GM19438 (cell line): ENCODE measurements around the gene STRN.
A peak's percentile ranks its signal among the peaks of the same experiment; 100 is the strongest.
"Not testable (repeated sequence)": the region's sequence is repeated elsewhere in the genome, so short reads cannot be mapped to it uniquely, and the experiment has no call there.

Experiments
- ATAC-seq: cut with Tn5 transposase; IDR thresholded peaks from one replicate; pipeline ENCODE4 v1.9.1; 2021; ENCODE audit warnings: low read depth; ENCODE audit not compliant: unreplicated experiment

Gene STRN

DNA sequence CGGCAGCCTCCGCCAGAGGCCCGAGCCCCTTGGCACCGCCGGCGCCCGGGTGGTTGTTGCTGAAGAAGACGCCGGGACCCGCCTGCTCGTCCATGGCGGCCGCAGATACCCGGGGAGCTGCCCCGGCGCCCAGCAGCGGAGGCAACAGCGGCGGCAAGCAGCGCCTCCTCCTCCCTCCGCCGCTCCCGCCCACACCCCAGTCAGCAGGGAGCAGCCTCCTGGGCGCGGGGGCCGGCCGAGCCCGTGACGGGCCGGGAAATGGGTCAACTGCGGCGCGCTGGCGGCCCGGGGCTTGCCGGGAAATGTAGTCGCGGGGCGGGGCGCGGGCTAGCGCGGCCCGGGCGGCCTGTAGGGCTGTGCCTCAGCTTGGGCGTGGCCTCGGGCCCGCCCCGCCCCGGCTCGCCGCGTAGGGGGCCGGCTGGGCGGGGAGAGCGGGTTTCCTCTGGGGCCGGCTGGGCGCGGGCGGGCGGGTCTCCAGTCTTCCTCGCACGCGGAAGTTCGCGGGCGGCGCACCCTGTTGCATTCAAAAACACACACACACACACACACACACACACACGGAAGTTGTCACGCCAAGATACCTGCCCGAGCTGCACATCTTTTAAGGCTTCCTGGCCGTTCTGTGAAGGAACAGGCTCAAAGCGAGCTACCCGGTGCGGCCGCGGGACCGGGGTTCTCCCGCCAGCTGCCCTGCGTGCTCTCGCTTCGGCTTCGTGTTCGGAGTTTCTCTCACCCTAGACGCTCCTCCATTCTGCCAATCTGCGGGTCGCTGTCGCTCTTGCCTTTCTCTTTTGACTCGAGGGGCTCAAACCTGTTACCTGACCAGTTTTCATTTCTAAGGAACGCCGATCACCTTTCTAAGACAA, at the start of gene STRN:
TSS of gene STRN (minus strand) at position 167 of the 866 bp plus-strand sequence. CDS start at position 94, 73 bp downstream.
- peak; percentile 94 for ATAC-seq

DNA sequence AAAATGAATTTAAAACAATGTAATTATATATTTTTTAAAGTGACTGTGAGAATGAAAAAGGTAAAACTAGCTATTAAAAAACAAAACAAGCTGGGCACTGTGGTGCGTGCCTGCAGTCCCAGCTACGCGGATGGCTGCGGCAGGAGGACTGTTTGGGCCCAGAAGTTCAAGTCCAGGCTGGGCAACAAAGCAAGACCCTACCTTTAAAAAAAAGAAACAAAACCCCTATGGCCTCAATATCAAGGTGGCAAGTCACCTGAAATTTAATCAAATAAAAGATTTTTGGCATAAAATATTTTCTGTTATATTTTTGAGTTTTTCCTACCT, 46.9 kb upstream of the STRN start:
- peak; percentile 7 for ATAC-seq

- ATAC-seq: peak; percentile 48
Observed at GRCh38 chr2:37011130-37011529, 44.8 kb upstream of the STRN start.

DNA sequence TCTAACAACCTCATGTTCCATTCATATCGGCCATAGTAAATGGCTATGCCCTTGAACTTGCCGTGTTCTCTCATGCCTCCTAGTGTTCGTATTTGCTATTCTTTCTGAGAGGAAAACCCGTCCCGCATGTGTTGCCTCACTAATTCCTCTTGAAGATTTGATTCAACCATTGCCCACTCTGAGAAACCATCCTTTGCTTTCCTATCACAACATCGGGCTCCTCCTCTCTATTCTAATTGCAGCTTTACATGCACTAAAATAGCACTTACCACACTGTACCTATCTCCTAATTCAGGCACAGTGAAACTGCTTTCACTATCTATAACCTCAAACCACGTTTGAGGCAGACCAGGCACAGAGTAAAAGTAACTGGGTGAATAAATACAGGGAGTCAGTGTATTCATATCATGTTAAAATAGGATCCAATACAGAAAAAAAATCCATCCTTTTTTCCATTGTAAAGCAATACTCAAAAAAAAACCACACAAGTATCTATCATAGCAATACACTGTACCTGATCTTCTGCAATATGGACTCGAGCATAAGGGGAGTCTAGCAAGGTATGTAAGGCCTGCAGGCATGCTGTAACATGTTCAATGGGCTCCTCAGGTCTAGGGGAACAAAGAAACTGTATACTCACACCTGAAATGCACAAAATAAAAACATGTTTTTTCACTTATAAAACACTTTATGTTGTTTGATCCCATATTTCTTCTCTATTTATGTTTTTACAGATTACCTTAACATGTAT, 39.0 kb upstream of the STRN start:
- peak; percentile 100 for ATAC-seq

DNA sequence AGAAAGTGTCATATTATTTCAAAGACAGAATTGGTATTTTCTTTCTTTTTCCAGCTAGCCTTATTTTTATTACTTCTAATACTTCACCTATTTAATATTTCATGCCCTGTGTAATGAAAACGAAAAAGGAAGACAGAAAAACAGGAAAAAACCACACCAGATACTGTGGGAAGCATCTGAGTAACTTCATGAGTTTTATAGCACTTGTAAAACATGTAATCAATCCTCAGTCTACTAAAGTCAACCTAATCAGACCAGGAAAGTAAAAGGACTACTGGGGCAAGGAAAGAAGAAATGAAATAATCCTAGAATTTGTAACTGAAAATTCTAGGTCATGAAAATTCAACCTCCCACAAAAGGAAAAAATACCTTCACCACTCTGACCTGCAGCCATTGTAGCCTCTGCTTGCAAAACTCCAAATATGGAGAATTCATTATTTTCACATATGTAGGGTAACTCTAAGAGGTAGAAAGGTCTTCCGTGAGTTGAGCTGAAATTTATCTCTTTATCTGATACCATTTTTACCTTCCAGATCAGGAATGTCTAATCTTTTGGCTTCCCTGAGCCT, 34.7 kb upstream of the STRN start:
- no peak for ATAC-seq

DNA sequence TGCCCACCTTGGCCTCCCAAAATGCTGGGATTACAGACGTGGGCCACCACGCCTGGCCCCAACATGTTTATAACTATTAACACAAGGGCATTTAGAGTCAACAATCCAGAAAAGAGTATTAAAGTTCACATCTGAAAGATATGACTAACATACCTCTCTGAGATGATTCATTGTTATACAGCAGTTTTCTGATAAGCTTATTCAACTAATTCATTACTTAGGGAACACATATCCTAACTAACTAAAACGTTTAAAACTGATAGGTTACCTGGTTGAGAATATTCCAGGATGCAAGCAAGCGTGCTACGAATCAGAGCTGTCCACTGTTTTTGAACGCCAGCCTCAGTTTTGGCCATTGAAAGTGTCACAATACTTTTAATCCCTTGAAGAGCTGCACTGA, 34.0 kb upstream of the STRN start:
- no peak for ATAC-seq

- not testable (repeated sequence) for ATAC-seq
Observed at GRCh38 chr2:36999416-36999815, 33.1 kb upstream of the STRN start.

GRCh38 chr2:36993841-36994620, 27.7 kb upstream of the STRN start:
- ATAC-seq: no peak

DNA sequence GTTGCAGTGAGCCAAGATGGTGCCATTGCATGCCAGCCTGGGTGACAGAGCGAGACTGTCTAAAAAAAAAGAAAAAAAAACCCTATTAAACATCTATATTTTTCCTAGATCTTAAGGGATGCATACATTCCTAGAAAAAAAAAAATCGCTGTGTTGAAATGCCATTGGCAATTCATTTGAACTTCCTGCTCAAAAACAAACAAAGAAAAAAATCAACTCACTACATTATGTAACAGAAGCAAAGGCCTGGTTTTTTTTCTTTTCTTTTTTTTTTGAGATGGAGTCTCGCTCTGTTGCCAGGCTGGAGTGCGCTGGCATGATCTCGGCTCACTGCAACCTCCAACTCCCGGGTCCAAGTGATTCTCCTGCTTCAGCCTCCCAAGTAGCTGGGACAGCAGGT, 21.7 kb upstream of the STRN start:
- no peak for ATAC-seq

DNA sequence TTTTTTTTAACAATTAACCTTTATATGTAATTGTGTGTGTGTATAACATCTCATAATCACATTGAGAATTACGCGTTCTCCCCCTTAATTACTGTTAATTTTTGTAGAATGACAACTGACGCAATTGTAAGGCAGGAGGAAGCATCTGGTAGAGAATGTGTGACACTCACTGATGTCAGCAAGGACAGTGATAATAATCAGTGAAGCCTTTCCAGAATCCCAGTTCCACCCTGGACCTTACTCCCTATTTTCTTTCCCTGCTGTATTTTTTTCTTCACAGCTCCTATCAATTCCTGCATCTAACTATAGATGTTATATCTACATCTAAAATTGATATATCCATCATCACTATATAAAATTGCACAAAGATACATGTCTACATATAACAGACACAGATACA, 16.1 kb upstream of the STRN start:
- no peak for ATAC-seq

DNA sequence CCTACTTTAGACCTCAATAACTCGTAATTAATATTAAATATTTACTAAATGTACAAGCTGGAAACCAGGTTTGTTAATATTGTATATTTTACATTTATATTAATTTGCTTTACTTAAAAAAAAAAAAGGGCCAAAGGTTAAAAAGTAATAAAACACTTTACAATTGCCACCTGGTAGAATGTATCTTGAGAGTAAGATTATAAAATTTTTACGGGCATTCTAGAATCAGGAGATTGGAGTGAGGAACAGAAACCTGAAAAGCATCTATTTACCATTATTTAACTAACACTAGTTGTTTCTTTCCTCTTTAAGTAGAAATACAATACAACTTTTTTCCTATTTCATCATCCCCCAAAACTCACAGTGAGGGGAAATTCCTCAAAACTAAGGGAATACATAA, 15.6 kb upstream of the STRN start:
- no peak for ATAC-seq

- ATAC-seq: not testable (repeated sequence)
Observed at GRCh38 chr2:36979007-36979406, 12.7 kb upstream of the STRN start.

GRCh38 chr2:36976065-36976464, 9.7 kb upstream of the STRN start:
- no peak for ATAC-seq

GRCh38 chr2:36975306-36975705, 9.0 kb upstream of the STRN start:
- ATAC-seq: no peak

- no peak for ATAC-seq
Observed at GRCh38 chr2:36973320-36973719, 7.0 kb upstream of the STRN start.

DNA sequence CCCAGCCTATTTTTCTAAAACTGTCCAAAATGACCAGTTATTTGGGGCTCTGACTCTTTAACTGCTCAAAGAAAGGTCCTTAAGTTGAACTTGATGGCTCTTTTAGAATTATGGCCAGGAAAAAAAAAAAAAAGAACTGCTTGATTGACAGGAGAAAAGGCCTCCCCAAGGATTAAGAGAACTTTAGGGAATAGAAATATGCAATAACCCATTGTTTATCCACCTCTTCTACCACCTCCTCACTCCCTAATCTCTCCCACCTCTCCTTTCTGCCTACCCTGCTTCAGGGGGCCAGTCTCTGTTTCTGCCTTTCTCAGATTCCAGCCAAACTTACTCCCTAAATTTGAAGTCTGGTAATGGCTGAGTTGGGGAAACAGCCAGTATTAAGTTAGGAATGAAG, 5.7 kb upstream of the STRN start:
- ATAC-seq: no peak

- ATAC-seq: no peak
Observed at GRCh38 chr2:36967236-36967876, 1.0 kb upstream of the STRN start.

GRCh38 chr2:36965751-36966369, 476 bp downstream of the STRN start:
- ATAC-seq: peak; percentile 33

GRCh38 chr2:36965206-36965605, 1.1 kb downstream of the STRN start:
- no peak for ATAC-seq

DNA sequence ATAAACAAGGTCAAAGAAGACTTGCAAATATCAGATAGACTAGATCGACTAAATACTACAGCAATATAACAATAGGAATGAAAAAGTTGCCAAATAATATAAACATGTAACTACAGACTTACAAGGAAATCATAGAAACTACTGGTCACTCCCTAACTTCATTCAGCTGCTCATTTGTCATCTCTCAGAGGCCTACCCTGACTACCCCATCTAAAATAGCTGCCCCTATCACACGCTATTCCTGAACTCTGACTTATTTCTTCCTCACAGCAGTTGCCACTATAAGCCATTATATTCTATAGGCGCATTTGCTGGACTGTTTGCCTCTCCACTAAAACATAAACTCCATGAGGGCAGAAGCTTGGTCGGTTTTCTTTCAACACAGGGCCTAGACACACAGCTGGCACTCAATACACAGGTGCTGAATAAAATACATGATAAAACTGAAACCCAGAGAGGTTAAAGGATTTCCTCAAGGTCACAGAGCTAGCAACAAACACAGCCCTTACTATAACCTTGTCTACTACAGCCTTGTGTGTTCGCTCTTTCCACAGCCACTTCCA, 1.8 kb downstream of the STRN start:
- ATAC-seq: no peak
